Calu3 (cell line): Measurements from ENCODE around the gene PLEKHA7. TPM values are rescaled to one million over a fixed set of nuclear protein-coding genes. Genes with fewer than 3 reads are reported as not detected.

ENCODE experiments used
- BruUV-seq: library from RNA; stranded (reverse); fragments of 400-500 nt; replicated peaks from 2 replicates; lab custom pipeline; 2021; lab: Mats Ljungman, UMichigan
- CTCF ChIA-PET: fragments of 300-600 bp; sonication (Branson Sonifier 250); formaldehyde crosslinking; loops from one replicate; lab custom pipeline; 2022; ENCODE audit warnings: antibody characterized with exemption; lab: Charles Lee
- DNase-seq: peaks from one replicate; pipeline ENCODE4 v3.0.0; 2022
- H3K27ac Mint-ChIP-seq: one replicate; pipeline ENCODE4 v1.8.0; 2022; ENCODE audit warnings: mixed read lengths; ENCODE audit not compliant: unreplicated experiment
- H3K27me3 Mint-ChIP-seq: one replicate; pipeline ENCODE4 v1.8.0; 2022; ENCODE audit warnings: mixed read lengths; ENCODE audit not compliant: unreplicated experiment
- H3K36me3 Mint-ChIP-seq: one replicate; pipeline ENCODE4 v1.8.0; 2022; ENCODE audit warnings: mild to moderate bottlenecking, moderate library complexity, mixed read lengths; ENCODE audit not compliant: insufficient read depth, unreplicated experiment
- H3K4me1 Mint-ChIP-seq: one replicate; pipeline ENCODE4 v1.8.0; 2022; ENCODE audit warnings: mild to moderate bottlenecking, low read depth, mixed read lengths; ENCODE audit not compliant: unreplicated experiment
- H3K4me3 Mint-ChIP-seq: one replicate; pipeline ENCODE4 v1.8.0; 2022; ENCODE audit warnings: mild to moderate bottlenecking, low read depth, moderate library complexity, mixed read lengths; ENCODE audit not compliant: unreplicated experiment
- H3K9me3 Mint-ChIP-seq: one replicate; pipeline ENCODE4 v1.8.0; 2022; ENCODE audit warnings: low read depth, mixed read lengths; ENCODE audit not compliant: unreplicated experiment
- CTCF ChIP-seq: fragments of 200-600 bp; IDR thresholded peaks from one replicate; pipeline ENCODE4 v1.8.0; 2022; ENCODE audit warnings: antibody characterized with exemption; ENCODE audit not compliant: unreplicated experiment
- intact Hi-C: fragments of 100-400 bp; cut with micrococcal nuclease; formaldehyde crosslinking; loops from one replicate; pipeline ENCODE4 v1.10.0; 2022; ENCODE audit not compliant: unreplicated experiment
- total RNA-seq: library from RNA; stranded (reverse); gene quantifications from 2 replicates; pipeline ENCODE4 v1.2.3, GENCODE V29; 2022

The PLEKHA7 gene
- total RNA-seq, 1 experiment from 2014 or later = 138 TPM

GRCh38 chr11:16813126-16813525 is 201.1 kb downstream of the PLEKHA7 start:
- no TSS peak for BruUV-seq
- Mint-ChIP-seq H3K4me1 (peaks cover 18% of the 10 kb centered on the region), H3K27me3 (no peaks in the 10 kb centered on the region), H3K36me3 (peaks cover 62% of the 10 kb centered on the region), H3K4me3 (no peak overlapping the region), H3K27ac (no peak overlapping the region), H3K9me3 (no peaks in the 10 kb centered on the region)
- no peak for TF ChIP-seq CTCF
- CTCF ChIA-PET = interaction anchor here (0.5 kb wide), 1 partner anchor 414 kb away, joined by 4 read pairs; no protein-coding TSS in a partner anchor
- intact Hi-C loops = no loop called here
- no peak for DNase-seq

GRCh38 chr11:16812274-16812673 is 201.9 kb downstream of the PLEKHA7 start:
- TF ChIP-seq CTCF = no peak
- Mint-ChIP-seq H3K27me3 (no peaks in the 10 kb centered on the region), H3K27ac (peak overlapping the region; percentile 25), H3K4me3 (no peak overlapping the region), H3K4me1 (peaks cover 10% of the 10 kb centered on the region), H3K9me3 (no peaks in the 10 kb centered on the region), H3K36me3 (peaks cover 66% of the 10 kb centered on the region)
- DNase-seq = no peak
- intact Hi-C loops = no loop called here
- no TSS peak for BruUV-seq
- CTCF ChIA-PET = no interaction called here

DNA sequence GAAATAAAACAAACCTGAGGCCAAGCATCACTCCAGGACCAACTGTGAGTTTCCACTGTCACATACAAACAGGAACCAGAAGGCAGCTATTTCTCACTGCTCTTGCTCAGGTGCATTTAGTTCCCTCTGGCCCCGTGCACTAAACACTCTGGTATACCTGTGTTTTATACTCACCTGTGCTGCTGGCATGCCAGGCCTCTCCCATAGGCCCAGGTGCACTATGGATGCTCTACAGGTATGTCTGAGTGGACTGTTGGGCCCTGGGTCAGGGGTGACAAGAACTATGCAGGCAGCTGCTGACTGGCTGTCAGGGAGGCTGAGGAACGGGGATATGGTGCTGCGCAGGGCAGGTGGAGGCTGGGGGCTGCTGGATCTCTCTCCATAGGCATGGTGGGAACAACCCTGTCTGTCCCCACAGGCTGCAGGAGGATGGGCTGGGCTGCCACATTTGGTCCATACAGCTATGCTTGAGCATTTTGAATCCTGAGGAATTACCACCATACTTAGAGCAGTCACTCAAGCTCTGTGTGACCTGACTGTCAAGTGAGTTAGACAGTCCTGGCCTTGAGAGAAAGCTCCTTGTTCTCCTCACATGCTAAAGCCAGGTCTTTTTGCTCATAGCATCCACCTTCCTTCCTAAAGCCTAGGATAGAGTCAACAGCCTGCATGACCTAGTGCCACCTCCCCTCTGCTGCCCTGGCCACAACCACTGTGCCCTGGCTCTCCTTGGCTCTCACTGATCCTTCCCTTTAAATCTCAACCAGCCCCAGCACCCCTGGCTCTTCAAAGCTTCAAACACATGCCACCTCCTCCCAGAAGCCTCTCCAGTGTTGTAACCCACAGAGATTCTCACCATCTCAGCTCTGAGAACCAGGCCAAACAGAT is 202.8 kb downstream of the PLEKHA7 start:
- H3K4me1 Mint-ChIP-seq = peaks cover 19% of the 10 kb centered on the region
- no peak for TF ChIP-seq CTCF
- peak overlapping the region; percentile 25 for H3K27ac Mint-ChIP-seq
- BruUV-seq = no TSS peak
- no peaks in the 10 kb centered on the region for H3K9me3 Mint-ChIP-seq
- DNase-seq = no peak
- no peak overlapping the region for H3K4me3 Mint-ChIP-seq
- H3K36me3 Mint-ChIP-seq = peaks cover 60% of the 10 kb centered on the region
- intact Hi-C loops = no loop called here
- no peaks in the 10 kb centered on the region for H3K27me3 Mint-ChIP-seq
- CTCF ChIA-PET = interaction anchor here (1.3 kb wide), 1 partner anchor 10 kb away, joined by 3 read pairs; no protein-coding TSS in a partner anchor

GRCh38 chr11:16809886-16810668 is 204.1 kb downstream of the PLEKHA7 start:
- no TSS peak for BruUV-seq
- Mint-ChIP-seq H3K4me1 (peaks cover 28% of the 10 kb centered on the region), H3K27me3 (no peaks in the 10 kb centered on the region), H3K4me3 (no peak overlapping the region), H3K36me3 (peaks cover 64% of the 10 kb centered on the region), H3K27ac (peak overlapping the region; percentile 36), H3K9me3 (no peaks in the 10 kb centered on the region)
- intact Hi-C loops = no loop called here
- CTCF ChIA-PET = interaction anchor here (0.7 kb wide), 1 partner anchor 24 kb away, joined by 3 read pairs; no protein-coding TSS in a partner anchor
- DNase-seq = peak; percentile 30
- TF ChIP-seq CTCF = no peak
